Endothelial cell of umbilical vein (primary cell): ENCODE measurements around the gene SLC6A9. TPM values are rescaled to one million over a fixed set of nuclear protein-coding genes. Genes with fewer than 3 reads are reported as not detected.

ENCODE experiments used
- BruUV-seq: library from RNA; stranded (reverse); fragments of 400-500 nt; replicated peaks from 2 replicates; lab custom pipeline; 2021; lab: Mats Ljungman, UMichigan
- CTCF ChIA-PET: fragments of 300-600, 350-600 bp; sonication (Branson Sonifier 250); formaldehyde crosslinking; loops from one replicate; lab custom pipeline; 2021; ENCODE audit warnings: antibody characterized with exemption, inconsistent platforms; lab: Charles Lee
- POLR2A ChIA-PET: fragments of 300-600, 350-600 bp; sonication (Branson Sonifier 250); formaldehyde crosslinking; loops from one replicate; lab custom pipeline; 2021; ENCODE audit warnings: antibody characterized with exemption, inconsistent platforms; lab: Charles Lee
- DNase-seq: peaks from one replicate; pipeline ENCODE4 v3.0.0-alpha.2; 2011; ENCODE audit warnings: low read depth, low spot score
- FAIRE-seq: peaks from 2 replicates; lab custom pipeline; 2011; peaks lifted over from hg19 to GRCh38; lab: Jason Lieb, UNC
- H2AFZ ChIP-seq: 2 replicates; pipeline ENCODE4 v1.6.0; 2012; ENCODE audit warnings: low read depth, low read length, control low read depth, inconsistent platforms
- H3K27ac ChIP-seq: 2 replicates; pipeline ENCODE4 v1.5.1; 2011; ENCODE audit warnings: low read depth, mild to moderate bottlenecking, control low read depth, low read length, moderate library complexity; ENCODE audit not compliant: insufficient read depth
- H3K27me3 ChIP-seq, 2 experiments: 2 replicates each; pipeline versions ENCODE4 v1.6.0 to v1.6.1; 2011; ENCODE audit warnings: low read length in 2 of 2, mixed read lengths in 1 of 2; ENCODE audit not compliant: control insufficient read depth in 2 of 2, insufficient read depth in 2 of 2
- H3K36me3 ChIP-seq, 2 experiments: 2 replicates in 1 of 2; 3 replicates in 1 of 2; pipeline ENCODE4 v1.5.1; 2011; ENCODE audit warnings: low read length in 2 of 2, mild to moderate bottlenecking in 1 of 2, moderate library complexity in 1 of 2; ENCODE audit not compliant: control insufficient read depth in 2 of 2, insufficient read depth in 2 of 2; ENCODE audit errors: extremely low read depth in 1 of 2
- H3K4me1 ChIP-seq: 3 replicates; pipeline ENCODE4 v1.5.1; 2011; ENCODE audit warnings: mild to moderate bottlenecking, low read length; ENCODE audit not compliant: control insufficient read depth, insufficient read depth; ENCODE audit errors: extremely low read depth
- H3K4me2 ChIP-seq: 2 replicates; pipeline ENCODE4 v1.6.1; 2011; ENCODE audit warnings: low read length, control low read depth, mixed read lengths; ENCODE audit not compliant: insufficient read depth
- H3K4me3 ChIP-seq, 3 experiments: fragments of 200-600 bp in 1 of 3; sonication (generic), shearing (Covaris generic) in 1 of 3; replicated peaks in 1 of 3; 2 replicates each; pipeline ENCODE4 v1.5.1; 2011 to 2016; ENCODE audit warnings: control low read depth in 3 of 3, low read length in 3 of 3, mild to moderate bottlenecking in 2 of 3, inconsistent platforms in 1 of 3, low read depth in 1 of 3, moderate library complexity in 1 of 3; ENCODE audit not compliant: insufficient read depth in 1 of 3
- H3K79me2 ChIP-seq: 2 replicates; pipeline ENCODE4 v1.6.0; 2012; ENCODE audit warnings: low read length, inconsistent platforms; ENCODE audit not compliant: control insufficient read depth, insufficient read depth
- H3K9ac ChIP-seq: replicated peaks from 2 replicates; pipeline ENCODE3; 2011; ENCODE audit warnings: low read length, control low read depth; ENCODE audit not compliant: insufficient read depth; ENCODE audit errors: extremely low read depth
- H3K9me1 ChIP-seq: replicated peaks from 3 replicates; pipeline ENCODE4 v1.6.0; 2011; ENCODE audit warnings: mild to moderate bottlenecking, low read length; ENCODE audit not compliant: control insufficient read depth, insufficient read depth; ENCODE audit errors: extremely low read depth
- H3K9me3 ChIP-seq: replicated peaks from 2 replicates; pipeline ENCODE4 v1.5.1; 2012; ENCODE audit warnings: low read length, inconsistent platforms; ENCODE audit not compliant: control insufficient read depth, insufficient read depth
- H4K20me1 ChIP-seq: replicated peaks from 2 replicates; pipeline ENCODE3; 2011; ENCODE audit warnings: mild to moderate bottlenecking, low read length; ENCODE audit not compliant: control insufficient read depth, insufficient read depth; ENCODE audit errors: extremely low read depth
- CTCF ChIP-seq, 2 donors: IDR thresholded peaks; 1 replicate in 1 of 2; 2 replicates in 1 of 2; pipeline ENCODE4 v1.5.1; 2011; ENCODE audit warnings: low read length in 2 of 2, mild to moderate bottlenecking in 2 of 2, moderate library complexity in 2 of 2, control low read depth in 1 of 2, inconsistent platforms in 1 of 2, low read depth in 1 of 2; ENCODE audit not compliant: insufficient read depth in 1 of 2; ENCODE audit errors: extremely low read depth in 1 of 2
- EZH2 ChIP-seq: IDR thresholded peaks from 2 replicates; pipeline ENCODE4 v1.6.1; 2012; ENCODE audit warnings: borderline replicate concordance, low read depth, mild to moderate bottlenecking, moderate library complexity, low read length, inconsistent platforms; ENCODE audit not compliant: severe bottlenecking
- FOS ChIP-seq: IDR thresholded peaks from 2 replicates; pipeline ENCODE4 v1.6.1; 2011; ENCODE audit warnings: mild to moderate bottlenecking, low read length, moderate library complexity, borderline replicate concordance; ENCODE audit not compliant: insufficient read depth
- GATA2 ChIP-seq: IDR thresholded peaks from 2 replicates; pipeline ENCODE4 v1.7.0; 2011; ENCODE audit warnings: low read depth, mild to moderate bottlenecking, moderate library complexity, mixed read lengths, low read length; ENCODE audit not compliant: insufficient read length, insufficient read depth
- JUN ChIP-seq: IDR thresholded peaks from 2 replicates; pipeline ENCODE4 v1.6.1; 2011; ENCODE audit warnings: borderline replicate concordance, low read depth; ENCODE audit not compliant: insufficient read length, insufficient read depth
- MYC ChIP-seq: IDR thresholded peaks from one replicate; pipeline ENCODE4 v1.6.1; 2011; ENCODE audit warnings: mild to moderate bottlenecking, low read depth, low read length
- POLR2A ChIP-seq: IDR thresholded peaks from 2 replicates; pipeline ENCODE4 v1.6.1; 2012; ENCODE audit warnings: low read depth, mild to moderate bottlenecking, control low read depth, low read length
- POLR2AphosphoS5 ChIP-seq: IDR thresholded peaks from 2 replicates; pipeline ENCODE4 v1.6.1; 2012; ENCODE audit warnings: low read depth, mild to moderate bottlenecking, control low read depth, low read length, moderate library complexity; ENCODE audit not compliant: insufficient read depth
- dilution Hi-C: fragments of 300-500 bp; cut with MboI; formaldehyde crosslinking; loops from one replicate; pipeline ENCODE4 v1.15.0; 2019; ENCODE audit warnings: low sequenced_read_pairs; ENCODE audit not compliant: extremely low pct_ligation_motif_present
- intact Hi-C: fragments of 100-400 bp; cut with micrococcal nuclease; formaldehyde crosslinking; loops from one replicate; pipeline ENCODE4 v1.10.0; 2022
- polyA plus RNA-seq, 4 experiments: library from polyadenylated mRNA; depleted of rRNA in 3 of 4; stranded (reverse) in 3 of 4; unstranded in 1 of 4; fragments of >200 nt; gene quantifications; 2 replicates each; pipeline versions ENCODE4 v1.2.1 to v1.2.3, GENCODE V29; 2011 to 2012; ENCODE audit warnings: missing spikeins in 1 of 4
- total RNA-seq: library from RNA; stranded (reverse); gene quantifications from 2 replicates; pipeline ENCODE4 v1.2.3, GENCODE V29; 2021

The SLC6A9 gene
- total and polyA plus RNA-seq, 2 donors (not counting 3 experiments of a cell fraction or from before 2014, with no cell fraction given), result 0.80 to 1.5 TPM

DNA sequence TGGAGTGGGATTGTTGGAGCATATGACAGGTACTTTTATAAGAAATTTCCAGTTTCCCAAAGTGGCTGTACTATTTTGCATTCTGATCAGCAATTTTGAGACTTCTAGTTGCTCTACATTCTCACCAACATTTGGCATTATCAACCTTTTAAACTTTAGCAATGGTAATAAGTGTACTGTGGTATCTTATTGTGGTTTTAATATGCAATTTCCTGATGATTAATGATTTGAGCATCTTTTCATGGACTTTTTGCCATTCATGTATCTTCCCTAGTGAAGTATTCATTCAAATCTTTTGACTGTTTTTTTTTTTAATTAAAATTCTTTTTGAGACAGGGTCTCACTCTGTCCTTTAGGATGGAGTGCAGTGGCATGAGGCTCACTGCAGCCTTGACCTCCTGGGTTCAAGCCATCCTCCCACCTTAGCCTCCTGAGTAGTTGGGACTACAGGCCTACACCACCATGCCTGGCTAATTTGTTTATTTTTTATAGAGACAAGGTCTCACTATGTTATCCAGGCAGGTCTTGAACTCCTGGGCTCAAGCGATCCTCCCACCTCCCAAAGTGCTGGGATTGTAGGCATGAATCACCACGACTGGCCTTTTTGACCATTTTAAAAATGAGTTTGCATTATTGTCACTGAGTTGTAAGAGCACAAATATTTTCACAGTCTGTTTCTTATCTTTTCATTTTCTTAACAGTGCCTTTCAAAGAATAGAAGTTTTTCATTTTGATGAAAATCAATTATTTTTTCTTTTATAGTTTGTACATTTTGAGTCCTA is 7.8 kb upstream of the SLC6A9 start:
- Histone ChIP-seq H3K9me1 (no peaks in the 10 kb centered on the region), H3K36me3 (no peaks in the 10 kb centered on the region), H3K27me3 (peaks cover 3 to 5% of the 10 kb centered on the region in 2 experiments), H3K27ac (no peak overlapping the region), H3K4me2 (no peak overlapping the region), H3K9ac (no peak overlapping the region), H4K20me1 (no peaks in the 10 kb centered on the region), H3K79me2 (no peaks in the 10 kb centered on the region), H3K9me3 (no peaks in the 10 kb centered on the region), H3K4me3 (no peak overlapping the region), H3K4me1 (no peaks in the 10 kb centered on the region), H2AFZ (no peak overlapping the region)
- DNase-seq, result no peak
- dilution Hi-C loops, result no loop called here
- no peak for TF ChIP-seq FOS
- no peak for TF ChIP-seq POLR2AphosphoS5
- no peak for TF ChIP-seq JUN
- TF ChIP-seq MYC, result no peak
- no peak for TF ChIP-seq GATA2
- no peak for TF ChIP-seq EZH2
- no peak for TF ChIP-seq CTCF (IDR thresholded peaks at IDR 0.05; ENCODE audit: extremely low read depth in 1 of 2, insufficient read depth in 1 of 2, low read depth in 1 of 2, low read length in 2 of 2)
- TF ChIP-seq POLR2A, result no peak
- intact Hi-C loops, result loop anchor here (5.0 kb wide), 1 partner anchor 327 kb away; no protein-coding TSS in a partner anchor
- no TSS peak for BruUV-seq
- FAIRE-seq, result peak; percentile 12
- CTCF ChIA-PET, result no interaction called here
- POLR2A ChIA-PET, result no interaction called here
